ENCODE measurements around the gene ADAMTS16. TPM values are rescaled to one million over a fixed set of nuclear protein-coding genes. Genes with fewer than 3 reads are reported as not detected.

Gene ADAMTS16
- total RNA-seq, 1 experiment from 2014 or later, result not detected

- no peak overlapping the region for H3K4me3 Mint-ChIP-seq (ENCODE audit: low read depth, unreplicated experiment)
- intact Hi-C loops (cut with micrococcal nuclease; ENCODE audit: unreplicated experiment), result no loop called here
- no peaks in the 10 kb centered on the region for H3K4me1 Mint-ChIP-seq (ENCODE audit: low read depth, unreplicated experiment)
- BruUV-seq (replicated peaks), result no TSS peak
- DNase-seq, result no peak
- no peaks in the 10 kb centered on the region for H3K36me3 Mint-ChIP-seq (ENCODE audit: insufficient read depth, unreplicated experiment)
- CTCF ChIA-PET, result no interaction called here
- H3K9me3 Mint-ChIP-seq (ENCODE audit: low read depth, unreplicated experiment), result peaks cover 5% of the 10 kb centered on the region
- H3K27ac Mint-ChIP-seq (ENCODE audit: unreplicated experiment), result no peak overlapping the region
- H3K27me3 Mint-ChIP-seq (ENCODE audit: unreplicated experiment), result peaks cover 6% of the 10 kb centered on the region
- TF ChIP-seq CTCF (IDR thresholded peaks at IDR 0.05; ENCODE audit: unreplicated experiment), result no peak
Observed at GRCh38 chr5:5289537-5289936, 149.4 kb downstream of the ADAMTS16 start.

GRCh38 chr5:5290674-5291334 lies 150.7 kb downstream of the ADAMTS16 start:
- CTCF ChIA-PET, result no interaction called here
- peaks cover 13% of the 10 kb centered on the region for H3K27me3 Mint-ChIP-seq (ENCODE audit: unreplicated experiment)
- no peak for DNase-seq

GRCh38 chr5:5291357-5291756 lies 151.2 kb downstream of the ADAMTS16 start:
- Mint-ChIP-seq H3K36me3 (ENCODE audit: insufficient read depth, unreplicated experiment) (no peaks in the 10 kb centered on the region), H3K4me1 (ENCODE audit: low read depth, unreplicated experiment) (no peaks in the 10 kb centered on the region), H3K9me3 (ENCODE audit: low read depth, unreplicated experiment) (peaks cover 7% of the 10 kb centered on the region), H3K27ac (ENCODE audit: unreplicated experiment) (no peak overlapping the region), H3K4me3 (ENCODE audit: low read depth, unreplicated experiment) (no peak overlapping the region), H3K27me3 (ENCODE audit: unreplicated experiment) (peaks cover 13% of the 10 kb centered on the region)
- CTCF ChIA-PET, result no interaction called here
- no peak for TF ChIP-seq CTCF (IDR thresholded peaks at IDR 0.05; ENCODE audit: unreplicated experiment)
- DNase-seq, result no peak
- intact Hi-C loops (cut with micrococcal nuclease; ENCODE audit: unreplicated experiment), result no loop called here
- BruUV-seq (replicated peaks), result no TSS peak

More at GRCh38 chr5:5290674-5291334, 150.7 kb downstream of the ADAMTS16 start:
- Mint-ChIP-seq H3K36me3 (ENCODE audit: insufficient read depth, unreplicated experiment) (no peaks in the 10 kb centered on the region), H3K4me3 (ENCODE audit: low read depth, unreplicated experiment) (no peak overlapping the region), H3K9me3 (ENCODE audit: low read depth, unreplicated experiment) (peaks cover 7% of the 10 kb centered on the region), H3K27ac (ENCODE audit: unreplicated experiment) (no peak overlapping the region), H3K4me1 (ENCODE audit: low read depth, unreplicated experiment) (no peaks in the 10 kb centered on the region)
- no TSS peak for BruUV-seq (replicated peaks)
- intact Hi-C loops (cut with micrococcal nuclease; ENCODE audit: unreplicated experiment), result no loop called here
- TF ChIP-seq CTCF (IDR thresholded peaks at IDR 0.05; ENCODE audit: unreplicated experiment), result no peak

GRCh38 chr5:5293029-5293428 lies 152.9 kb downstream of the ADAMTS16 start:
- CTCF ChIA-PET, result no interaction called here
- BruUV-seq (replicated peaks), result no TSS peak
- Mint-ChIP-seq H3K9me3 (ENCODE audit: low read depth, unreplicated experiment) (peaks cover 3% of the 10 kb centered on the region), H3K36me3 (ENCODE audit: insufficient read depth, unreplicated experiment) (no peaks in the 10 kb centered on the region), H3K4me1 (ENCODE audit: low read depth, unreplicated experiment) (no peaks in the 10 kb centered on the region), H3K4me3 (ENCODE audit: low read depth, unreplicated experiment) (no peak overlapping the region), H3K27ac (ENCODE audit: unreplicated experiment) (no peak overlapping the region), H3K27me3 (ENCODE audit: unreplicated experiment) (peaks cover 13% of the 10 kb centered on the region)
- no peak for DNase-seq
- intact Hi-C loops (cut with micrococcal nuclease; ENCODE audit: unreplicated experiment), result no loop called here
- TF ChIP-seq CTCF (IDR thresholded peaks at IDR 0.05; ENCODE audit: unreplicated experiment), result no peak
